Mesendoderm (in vitro differentiated cells): Measurements from ENCODE around the gene AKT1.
A peak's percentile ranks its signal among the peaks of the same experiment; 100 is the strongest.

Experiments
- DNase-seq: peaks from one replicate; pipeline ENCODE4 v3.0.0; 2013
- H2AK5ac ChIP-seq: 2 replicates; pipeline ENCODE4 v1.6.1; 2013; ENCODE audit warnings: low read length, inconsistent platforms
- H2BK120ac ChIP-seq: 2 replicates; pipeline ENCODE4 v1.6.1; 2013; ENCODE audit warnings: low read depth, mild to moderate bottlenecking, low read length, moderate library complexity, mixed read lengths
- H2BK15ac ChIP-seq: replicated peaks from 2 replicates; pipeline ENCODE4 v1.6.1; 2013; ENCODE audit warnings: low read depth, mild to moderate bottlenecking, moderate library complexity
- H2BK5ac ChIP-seq: 2 replicates; pipeline ENCODE4 v1.6.1; 2013; ENCODE audit warnings: low read length, inconsistent platforms
- H3K18ac ChIP-seq: 2 replicates; pipeline ENCODE4 v1.6.1; 2013; ENCODE audit warnings: mild to moderate bottlenecking, low read length, mixed read lengths
- H3K23ac ChIP-seq: one replicate; pipeline ENCODE4 v1.6.1; 2013; ENCODE audit warnings: low read length
- H3K27ac ChIP-seq: 2 replicates; pipeline ENCODE4 v1.5.1; 2013; ENCODE audit warnings: low read depth, mild to moderate bottlenecking, inconsistent platforms, low read length, moderate library complexity
- H3K27me3 ChIP-seq: 2 replicates; pipeline ENCODE4 v1.6.1; 2013; ENCODE audit warnings: low read length, control low read depth, mild to moderate bottlenecking, inconsistent platforms; ENCODE audit not compliant: insufficient read depth, poor library complexity
- H3K36me3 ChIP-seq: 2 replicates; pipeline ENCODE4 v1.6.1; 2013; ENCODE audit warnings: low read length, inconsistent platforms; ENCODE audit not compliant: control insufficient read depth, insufficient read depth
- H3K4ac ChIP-seq: one replicate; pipeline ENCODE4 v1.6.1; 2013; ENCODE audit warnings: low read depth, mild to moderate bottlenecking, low read length, moderate library complexity
- H3K4me1 ChIP-seq: 2 replicates; pipeline ENCODE4 v1.6.1; 2013; ENCODE audit warnings: low read depth, low read length, inconsistent platforms; ENCODE audit not compliant: control insufficient read depth
- H3K4me2 ChIP-seq: 2 replicates; pipeline ENCODE4 v1.6.1; 2013; ENCODE audit warnings: low read length
- H3K4me3 ChIP-seq: 2 replicates; pipeline ENCODE4 v1.5.1; 2013; ENCODE audit warnings: mild to moderate bottlenecking, low read length
- H3K56ac ChIP-seq: one replicate; pipeline ENCODE4 v1.6.1; 2013; ENCODE audit warnings: low read length
- H3K79me1 ChIP-seq: 2 replicates; pipeline ENCODE4 v1.6.1; 2013; ENCODE audit warnings: low read length, inconsistent platforms
- H3K79me2 ChIP-seq: 2 replicates; pipeline ENCODE4 v1.6.1; 2013; ENCODE audit warnings: mild to moderate bottlenecking, low read length; ENCODE audit not compliant: control insufficient read depth, insufficient read depth
- H3K9ac ChIP-seq: 2 replicates; pipeline ENCODE4 v1.6.1; 2013; ENCODE audit warnings: low read length, inconsistent platforms
- H4K5ac ChIP-seq: one replicate; pipeline ENCODE4 v1.6.1; 2013; ENCODE audit warnings: low read length
- H4K8ac ChIP-seq: one replicate; pipeline ENCODE4 v1.6.1; 2013; ENCODE audit warnings: low read depth, mild to moderate bottlenecking, control low read depth, low read length, moderate library complexity
- WGBS: extraction: QIAGEN DNeasy Blood & Tissue Kit; methylation state at CpG from one replicate; pipeline ENCODE4 v1.1.7; 2013; ENCODE audit warnings: low lambda C conversion rate, missing lambda C conversion rate; ENCODE audit not compliant: insufficient coverage; ENCODE audit errors: extremely low coverage; 5-methylcytosine and 5-hydroxymethylcytosine counted together

AKT1 gene

DNA sequence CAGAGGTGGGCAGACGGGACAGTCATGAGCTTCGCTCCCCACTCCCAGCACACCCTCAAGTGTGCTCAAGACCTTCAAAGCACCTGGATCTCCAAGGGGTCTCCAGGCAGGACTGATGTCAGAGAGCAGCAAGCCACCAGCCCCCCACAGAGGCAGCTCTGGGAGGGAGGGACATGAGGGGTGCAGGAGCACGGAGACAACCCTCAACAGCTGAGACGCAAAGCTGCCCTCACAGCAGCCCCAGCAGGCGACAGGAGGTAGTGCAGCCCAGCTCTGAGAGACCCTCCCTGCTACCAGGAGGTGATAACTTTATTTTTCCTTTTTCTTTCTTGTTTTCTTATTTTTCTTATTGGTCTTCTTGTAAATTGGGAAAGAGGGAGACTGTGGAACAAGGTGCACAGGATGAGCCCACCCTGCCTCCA, 24.7 kb downstream of the AKT1 start:
- Histone ChIP-seq H3K79me2 (no peaks in the 10 kb centered on the region), H3K79me1 (no peaks in the 10 kb centered on the region), H3K36me3 (peaks cover 14% of the 10 kb centered on the region), H3K27ac (no peak overlapping the region), H2AK5ac (no peak overlapping the region), H3K4me2 (no peak overlapping the region), H3K56ac (no peak overlapping the region), H2BK5ac (no peak overlapping the region), H4K5ac (no peak overlapping the region), H3K9ac (no peak overlapping the region), H3K23ac (no peak overlapping the region), H3K4me3 (no peak overlapping the region), H2BK120ac (no peak overlapping the region), H3K18ac (no peak overlapping the region), H3K27me3 (no peaks in the 10 kb centered on the region), H4K8ac (no peak overlapping the region), H2BK15ac (no peak overlapping the region), H3K4me1 (peaks cover 1% of the 10 kb centered on the region), H3K4ac (no peak overlapping the region)
- WGBS = no CpG with 5 or more reads among the region's 5 CpGs
- DNase-seq = no peak

DNA sequence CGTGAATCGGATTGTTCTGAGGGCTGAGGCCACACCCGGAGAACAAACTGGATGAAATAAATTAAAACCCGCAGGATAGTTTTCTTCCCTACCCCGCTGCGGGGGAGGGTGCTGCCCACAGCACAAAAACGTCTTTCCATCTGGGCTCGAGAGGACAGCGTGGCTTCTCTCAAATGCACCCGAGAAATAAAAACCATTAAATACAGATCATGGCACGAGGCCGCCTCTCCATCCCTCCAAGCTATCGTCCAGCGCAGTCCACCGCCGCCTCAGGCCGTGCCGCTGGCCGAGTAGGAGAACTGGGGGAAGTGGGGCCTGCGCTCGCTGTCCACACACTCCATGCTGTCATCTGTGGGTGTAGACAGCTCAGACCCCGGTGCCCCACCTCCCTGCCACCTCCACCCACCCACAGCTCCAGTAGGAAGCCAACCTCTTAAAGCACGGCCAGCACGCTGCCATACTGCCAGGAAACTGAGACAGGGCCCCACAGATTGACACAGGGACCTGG, 25.4 kb downstream of the AKT1 start:
- Histone ChIP-seq H3K9ac (no peak overlapping the region), H3K4me1 (peaks cover 1% of the 10 kb centered on the region), H2BK5ac (no peak overlapping the region), H3K79me1 (no peaks in the 10 kb centered on the region), H2BK15ac (no peak overlapping the region), H3K18ac (no peak overlapping the region), H2AK5ac (no peak overlapping the region), H4K8ac (no peak overlapping the region), H4K5ac (no peak overlapping the region), H3K79me2 (no peaks in the 10 kb centered on the region), H3K4me3 (no peak overlapping the region), H3K4ac (no peak overlapping the region), H3K27ac (no peak overlapping the region), H2BK120ac (no peak overlapping the region), H3K56ac (no peak overlapping the region), H3K23ac (no peak overlapping the region), H3K4me2 (no peak overlapping the region), H3K36me3 (peaks cover 11% of the 10 kb centered on the region), H3K27me3 (no peaks in the 10 kb centered on the region)
- no peak for DNase-seq
- no CpG with 5 or more reads among the region's 24 CpGs for WGBS

DNA sequence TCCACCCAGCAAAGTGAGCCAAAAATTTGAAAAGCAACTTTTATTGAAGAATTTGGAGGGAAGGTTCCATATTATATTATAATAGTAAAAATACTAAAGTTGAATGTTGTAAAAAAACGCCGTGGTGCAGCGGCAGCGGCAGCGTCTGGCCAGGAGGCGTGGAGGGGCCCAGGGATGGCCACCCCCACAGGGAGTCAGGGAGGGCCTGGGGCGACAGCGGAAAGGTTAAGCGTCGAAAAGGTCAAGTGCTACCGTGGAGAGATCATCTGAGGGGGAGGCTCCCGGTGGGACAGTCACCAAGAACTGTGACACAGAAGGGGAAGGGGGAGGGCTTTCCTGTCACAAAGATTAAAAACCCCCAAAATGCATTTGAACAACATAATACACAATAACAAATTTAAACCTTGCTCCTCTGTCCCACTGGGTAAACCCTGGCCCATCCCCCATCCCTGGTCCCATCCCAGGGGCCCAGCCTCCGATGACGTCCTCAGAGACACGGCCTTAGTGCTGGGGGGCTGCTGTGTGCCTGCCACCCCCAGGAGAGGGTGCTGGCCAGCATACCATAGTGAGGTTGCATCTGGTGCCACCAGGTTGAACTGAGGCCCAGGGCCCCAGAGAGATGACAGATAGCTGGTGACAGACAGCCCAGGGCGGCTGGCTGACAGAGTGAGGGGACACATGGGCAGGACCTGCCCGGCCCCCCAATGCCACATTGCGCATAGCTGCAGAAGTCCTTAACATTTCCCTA, 26.1 kb downstream of the AKT1 start:
- Histone ChIP-seq H3K4me3 (no peak overlapping the region), H3K4me2 (no peak overlapping the region), H4K5ac (no peak overlapping the region), H3K36me3 (peaks cover 11% of the 10 kb centered on the region), H3K79me1 (no peaks in the 10 kb centered on the region), H3K79me2 (no peaks in the 10 kb centered on the region), H3K56ac (peak overlapping the region; percentile 79), H3K4me1 (peaks cover 1% of the 10 kb centered on the region), H3K27me3 (no peaks in the 10 kb centered on the region), H3K18ac (no peak overlapping the region), H2BK5ac (no peak overlapping the region), H3K23ac (no peak overlapping the region), H2AK5ac (no peak overlapping the region), H2BK120ac (no peak overlapping the region), H2BK15ac (no peak overlapping the region), H3K9ac (no peak overlapping the region), H3K27ac (no peak overlapping the region), H3K4ac (no peak overlapping the region), H4K8ac (no peak overlapping the region)
- no CpG with 5 or more reads among the region's 18 CpGs for WGBS
- no peak for DNase-seq

DNA sequence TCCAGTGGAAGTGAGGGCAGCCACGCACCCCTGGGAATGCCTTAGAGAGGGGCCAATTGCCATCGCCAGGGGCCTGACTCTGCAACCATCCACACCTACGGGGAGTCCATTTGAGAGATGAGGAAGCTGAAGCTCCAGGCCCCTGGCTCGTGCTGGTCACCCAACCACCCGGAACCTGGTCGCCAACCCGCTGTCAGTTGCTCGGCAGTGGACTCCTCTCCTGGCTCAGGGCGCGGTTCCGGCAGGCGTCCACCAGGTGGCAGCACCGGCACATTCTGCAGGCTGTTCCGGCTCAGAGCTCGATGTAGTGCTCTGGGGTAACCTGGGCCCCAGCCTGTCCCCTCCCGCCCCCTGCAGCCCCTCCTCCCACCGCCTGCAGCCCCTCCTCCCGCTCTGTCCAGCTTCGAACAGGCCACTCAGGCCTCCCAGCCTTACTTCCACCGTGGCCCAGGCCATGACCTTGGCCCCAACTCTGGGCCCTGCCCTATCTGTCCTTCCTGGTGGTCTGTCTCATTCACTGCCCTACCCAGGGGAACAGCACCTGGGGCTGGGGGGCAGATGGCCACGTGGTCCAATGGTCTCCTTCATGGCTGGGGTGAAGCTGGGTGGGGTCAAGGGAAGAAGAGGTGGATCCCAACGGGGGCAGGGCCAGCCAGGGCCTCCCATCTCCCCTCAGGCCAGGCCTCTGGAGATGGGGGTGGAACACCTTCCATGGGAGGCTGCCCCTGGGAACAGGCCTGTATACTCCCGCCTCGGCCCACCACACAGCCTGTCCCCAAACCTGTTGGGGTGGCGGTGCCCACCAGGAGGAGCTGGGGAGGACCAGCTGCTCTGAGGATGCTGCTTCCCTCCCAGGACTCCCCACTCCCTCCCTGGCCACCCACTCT, 26.9 kb downstream of the AKT1 start:
- no peak overlapping the region for H3K23ac ChIP-seq
- peaks cover 11% of the 10 kb centered on the region for H3K36me3 ChIP-seq
- H3K4me1 ChIP-seq = peaks cover 1% of the 10 kb centered on the region
- H3K27ac ChIP-seq = no peak overlapping the region
- H3K56ac ChIP-seq = peak overlapping the region; percentile 79
- no peak overlapping the region for H2AK5ac ChIP-seq
- no peak overlapping the region for H2BK15ac ChIP-seq
- H4K5ac ChIP-seq = no peak overlapping the region
- no peak overlapping the region for H3K4me3 ChIP-seq
- no peaks in the 10 kb centered on the region for H3K79me2 ChIP-seq
- peak; percentile 92 for DNase-seq
- peak overlapping the region; percentile 63 for H3K9ac ChIP-seq
- H2BK5ac ChIP-seq = no peak overlapping the region
- H3K18ac ChIP-seq = no peak overlapping the region
- H3K27me3 ChIP-seq = no peaks in the 10 kb centered on the region
- H4K8ac ChIP-seq = no peak overlapping the region
- H2BK120ac ChIP-seq = no peak overlapping the region
- no peaks in the 10 kb centered on the region for H3K79me1 ChIP-seq
- no peak overlapping the region for H3K4ac ChIP-seq
- no CpG with 5 or more reads among the region's 25 CpGs for WGBS
- H3K4me2 ChIP-seq = no peak overlapping the region

DNA sequence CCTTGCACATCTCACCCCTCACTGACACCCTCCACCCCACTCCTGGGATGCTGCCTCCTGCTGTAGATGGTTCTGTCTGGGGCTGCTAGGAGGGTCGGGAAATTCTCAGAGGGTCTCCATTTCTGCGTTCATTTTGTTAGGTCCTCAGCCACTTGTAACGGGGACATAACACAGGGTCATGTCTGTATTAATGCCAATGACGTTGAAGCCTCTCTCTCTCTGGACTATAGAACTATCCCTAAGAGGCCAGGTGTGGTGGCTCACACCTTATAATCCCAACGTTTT, 28.0 kb downstream of the AKT1 start:
- Histone ChIP-seq H2BK5ac (no peak overlapping the region), H2AK5ac (no peak overlapping the region), H4K8ac (no peak overlapping the region), H3K79me2 (no peaks in the 10 kb centered on the region), H3K4ac (no peak overlapping the region), H4K5ac (no peak overlapping the region), H3K36me3 (peaks cover 9% of the 10 kb centered on the region), H3K27me3 (no peaks in the 10 kb centered on the region), H3K23ac (no peak overlapping the region), H3K4me2 (no peak overlapping the region), H3K27ac (no peak overlapping the region), H2BK15ac (no peak overlapping the region), H2BK120ac (no peak overlapping the region), H3K9ac (no peak overlapping the region), H3K4me1 (peaks cover 1% of the 10 kb centered on the region), H3K79me1 (no peaks in the 10 kb centered on the region), H3K56ac (no peak overlapping the region), H3K4me3 (no peak overlapping the region), H3K18ac (no peak overlapping the region)
- no peak for DNase-seq
- WGBS = no CpG with 5 or more reads among the region's 5 CpGs
